Right atrium auricular region (tissue), 2 donors: Measurements from ENCODE around the gene TRAPPC3L. TPM values are rescaled to one million over a fixed set of nuclear protein-coding genes. Genes with fewer than 3 reads are reported as not detected.

Experiments
- DNase-seq: peaks from one replicate; pipeline ENCODE4 v3.0.0-alpha.2; 2019; ENCODE audit warnings: low spot score
- H3K27ac ChIP-seq, 2 donors: fragments of 200-600 bp; sonication (generic); 1 replicate in 1 of 2; 2 replicates in 1 of 2; pipeline ENCODE4 v1.5.1; 2016 to 2019
- H3K27me3 ChIP-seq, 2 donors: fragments of 200-600 bp; sonication (generic); one replicate each; pipeline versions ENCODE4 v1.5.1 to v1.6.0; 2017 to 2019
- H3K36me3 ChIP-seq: fragments of 200-600 bp; sonication (generic); one replicate; pipeline ENCODE4 v1.5.1; 2016
- H3K4me1 ChIP-seq, 2 donors: fragments of 200-600 bp; sonication (generic); one replicate each; pipeline versions ENCODE4 v1.5.1 to v1.6.0; 2017 to 2019
- H3K4me3 ChIP-seq, 2 donors: fragments of 200-600 bp; sonication (generic); 1 replicate in 1 of 2; 2 replicates in 1 of 2; pipeline ENCODE4 v1.5.1; 2017 to 2019; ENCODE audit warnings: mild to moderate bottlenecking in 1 of 2, moderate library complexity in 1 of 2
- H3K9me3 ChIP-seq, 2 donors: fragments of 200-600 bp; sonication (generic); one replicate each; pipeline ENCODE4 v1.5.1; 2019
- total RNA-seq, 2 donors: library from RNA; depleted of rRNA; stranded (reverse); fragments of >200 nt; gene quantifications; one replicate each; pipeline ENCODE4 v1.1.0, GENCODE V29; 2016
- TF ChIP-seq, protein P1 (sequence below), 2 donors: fragments of 200-600 bp; sonication (generic); IDR thresholded peaks; one replicate each; pipeline ENCODE4 v1.5.1; 2019; ENCODE audit warnings: antibody characterized with exemption in 2 of 2

Gene TRAPPC3L
- total RNA-seq, 2 donors from 2014 or later: 0.20 TPM; not detected in 1

DNA sequence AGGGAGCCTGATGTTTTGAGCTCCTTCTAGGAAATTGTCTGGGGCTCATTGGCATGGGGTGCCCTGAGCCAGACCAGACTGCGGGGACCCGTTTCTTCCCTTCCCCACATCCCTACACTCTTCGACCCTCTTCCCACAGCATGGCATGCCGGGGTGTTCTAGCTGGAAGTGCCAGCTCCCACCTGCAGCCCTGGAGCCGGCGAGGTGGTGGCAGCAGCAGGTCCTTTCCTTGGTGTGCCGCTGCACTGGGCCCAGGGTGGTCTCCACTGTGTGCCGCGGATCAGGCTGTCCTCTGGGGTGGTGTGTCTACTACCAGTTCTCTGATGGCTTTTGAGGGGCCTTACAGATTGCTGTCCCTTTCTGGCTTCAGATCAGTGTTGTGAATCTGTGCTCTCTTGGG is 18.3 kb upstream of the TRAPPC3L start:
- no peak for DNase-seq
- Histone ChIP-seq H3K36me3 (no peaks in the 10 kb centered on the region), H3K9me3 (no peaks in the 10 kb centered on the region), H3K27ac (no peak overlapping the region), H3K27me3 (no peaks in the 10 kb centered on the region), H3K4me1 (peaks cover 0 to 8% of the 10 kb centered on the region in 2 donors), H3K4me3 (no peak overlapping the region)
- TF ChIP-seq, protein P1, sequence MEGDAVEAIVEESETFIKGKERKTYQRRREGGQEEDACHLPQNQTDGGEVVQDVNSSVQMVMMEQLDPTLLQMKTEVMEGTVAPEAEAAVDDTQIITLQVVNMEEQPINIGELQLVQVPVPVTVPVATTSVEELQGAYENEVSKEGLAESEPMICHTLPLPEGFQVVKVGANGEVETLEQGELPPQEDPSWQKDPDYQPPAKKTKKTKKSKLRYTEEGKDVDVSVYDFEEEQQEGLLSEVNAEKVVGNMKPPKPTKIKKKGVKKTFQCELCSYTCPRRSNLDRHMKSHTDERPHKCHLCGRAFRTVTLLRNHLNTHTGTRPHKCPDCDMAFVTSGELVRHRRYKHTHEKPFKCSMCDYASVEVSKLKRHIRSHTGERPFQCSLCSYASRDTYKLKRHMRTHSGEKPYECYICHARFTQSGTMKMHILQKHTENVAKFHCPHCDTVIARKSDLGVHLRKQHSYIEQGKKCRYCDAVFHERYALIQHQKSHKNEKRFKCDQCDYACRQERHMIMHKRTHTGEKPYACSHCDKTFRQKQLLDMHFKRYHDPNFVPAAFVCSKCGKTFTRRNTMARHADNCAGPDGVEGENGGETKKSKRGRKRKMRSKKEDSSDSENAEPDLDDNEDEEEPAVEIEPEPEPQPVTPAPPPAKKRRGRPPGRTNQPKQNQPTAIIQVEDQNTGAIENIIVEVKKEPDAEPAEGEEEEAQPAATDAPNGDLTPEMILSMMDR (IDR thresholded peaks at IDR 0.05): no peak

DNA sequence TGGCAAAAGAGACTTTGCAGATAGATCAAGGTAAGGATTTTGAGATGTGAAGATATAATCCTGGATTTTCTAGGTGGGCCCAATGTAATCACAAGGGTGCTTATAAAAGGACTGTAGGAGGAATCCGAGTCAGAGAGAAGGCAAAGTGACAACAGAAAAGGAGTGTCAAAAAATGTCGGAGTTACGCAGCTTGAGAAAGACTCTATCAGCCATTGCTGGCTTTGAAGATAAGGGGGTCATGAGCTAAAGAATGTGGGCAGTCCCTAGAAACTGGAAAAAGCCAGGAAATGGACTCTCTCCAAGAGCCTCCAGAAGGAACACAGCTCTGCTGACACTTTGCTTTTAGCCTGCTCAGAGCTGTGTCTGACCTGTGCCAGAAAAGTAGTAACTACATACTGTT is 17.1 kb upstream of the TRAPPC3L start:
- no peak for DNase-seq
- Histone ChIP-seq H3K4me1 (peaks cover 0 to 12% of the 10 kb centered on the region in 2 donors), H3K27me3 (no peaks in the 10 kb centered on the region), H3K4me3 (no peak overlapping the region), H3K9me3 (no peaks in the 10 kb centered on the region), H3K36me3 (no peaks in the 10 kb centered on the region), H3K27ac (peak overlapping the region in 1 of 2 donors; percentile 10)
- TF ChIP-seq, protein P1 (IDR thresholded peaks at IDR 0.05): no peak

DNA sequence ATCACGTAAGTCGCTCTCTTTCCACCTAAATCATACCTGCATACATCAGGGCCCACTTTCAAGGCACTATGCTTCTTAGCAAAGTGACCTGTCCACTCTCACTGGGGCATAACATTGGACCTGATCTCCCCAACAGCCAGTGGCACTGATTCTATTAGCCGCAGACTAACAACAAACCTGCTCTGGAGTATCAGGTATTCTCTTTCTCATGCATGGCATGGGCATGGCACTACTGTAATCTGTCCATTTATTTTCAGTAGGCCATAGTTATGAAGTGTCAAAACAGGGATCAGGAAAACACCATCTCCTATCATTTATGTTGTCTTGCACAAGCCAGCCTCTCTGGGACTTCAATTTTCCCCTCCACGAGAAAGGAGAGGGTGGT is 16.5 kb upstream of the TRAPPC3L start:
- Histone ChIP-seq H3K27me3 (no peaks in the 10 kb centered on the region), H3K9me3 (no peaks in the 10 kb centered on the region), H3K4me1 (peaks cover 0 to 14% of the 10 kb centered on the region in 2 donors), H3K27ac (no peak overlapping the region), H3K36me3 (no peaks in the 10 kb centered on the region), H3K4me3 (no peak overlapping the region)
- no peak for DNase-seq
- TF ChIP-seq, protein P1 (IDR thresholded peaks at IDR 0.05): no peak

DNA sequence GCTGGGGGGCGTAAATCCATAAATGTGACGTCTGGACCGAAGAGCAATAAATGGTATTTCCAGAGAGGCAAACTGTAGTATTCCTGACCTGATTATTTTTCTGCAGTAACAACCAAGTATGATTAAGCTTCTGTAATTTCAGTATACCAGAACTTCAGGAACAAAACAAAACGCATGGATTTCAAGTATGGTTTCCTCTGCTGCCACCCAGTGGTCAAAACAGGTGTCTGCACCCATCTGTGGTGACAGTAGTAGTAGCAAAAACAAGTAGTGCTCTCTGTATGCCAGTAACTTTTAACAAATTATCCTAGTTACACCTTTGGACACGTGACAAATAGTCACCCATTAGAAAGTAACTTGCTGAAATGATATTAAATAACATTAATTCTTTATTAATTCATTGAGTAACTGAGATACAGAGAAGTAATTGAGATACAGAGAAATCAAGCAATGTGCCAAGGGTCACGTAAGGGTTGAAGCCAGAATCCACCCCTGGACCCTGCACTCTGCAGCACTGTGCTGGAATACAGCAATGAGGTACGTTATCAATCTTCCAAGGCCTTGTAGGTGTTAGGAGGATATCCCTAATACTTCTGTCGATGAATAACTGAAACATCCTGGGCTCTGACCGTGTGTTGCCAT is 16.0 kb upstream of the TRAPPC3L start:
- Histone ChIP-seq H3K36me3 (no peaks in the 10 kb centered on the region), H3K4me3 (peak overlapping the region in 1 of 2 donors; percentile 15), H3K9me3 (no peaks in the 10 kb centered on the region), H3K27me3 (no peaks in the 10 kb centered on the region), H3K27ac (no peak overlapping the region), H3K4me1 (peaks cover 0 to 14% of the 10 kb centered on the region in 2 donors)
- TF ChIP-seq, protein P1 (IDR thresholded peaks at IDR 0.05): peak; percentile 89 to 96
- peak; percentile 88 for DNase-seq

DNA sequence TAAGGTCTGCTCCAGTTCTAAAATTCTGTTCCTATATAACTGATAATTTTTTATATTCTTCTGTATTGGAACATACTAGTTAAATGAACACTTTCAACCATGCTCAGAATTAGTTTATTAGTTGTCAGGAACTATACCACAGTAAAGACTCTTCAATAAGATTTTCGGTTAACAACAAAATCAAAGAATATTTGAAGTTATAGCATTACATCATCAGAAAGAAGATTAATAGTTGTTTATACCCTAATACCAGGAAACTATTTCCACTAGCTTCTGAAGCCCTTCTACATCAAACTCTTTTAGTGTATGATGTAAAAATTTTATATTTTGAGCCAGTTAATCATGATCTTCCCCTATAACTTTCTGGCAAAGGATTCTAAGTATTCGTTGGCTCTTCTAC is 14.6 kb upstream of the TRAPPC3L start:
- Histone ChIP-seq H3K36me3 (no peaks in the 10 kb centered on the region), H3K9me3 (no peaks in the 10 kb centered on the region), H3K4me1 (peaks cover 0 to 10% of the 10 kb centered on the region in 2 donors), H3K27me3 (no peaks in the 10 kb centered on the region), H3K4me3 (no peak overlapping the region), H3K27ac (no peak overlapping the region)
- DNase-seq: no peak
- TF ChIP-seq, protein P1 (IDR thresholded peaks at IDR 0.05): no peak

DNA sequence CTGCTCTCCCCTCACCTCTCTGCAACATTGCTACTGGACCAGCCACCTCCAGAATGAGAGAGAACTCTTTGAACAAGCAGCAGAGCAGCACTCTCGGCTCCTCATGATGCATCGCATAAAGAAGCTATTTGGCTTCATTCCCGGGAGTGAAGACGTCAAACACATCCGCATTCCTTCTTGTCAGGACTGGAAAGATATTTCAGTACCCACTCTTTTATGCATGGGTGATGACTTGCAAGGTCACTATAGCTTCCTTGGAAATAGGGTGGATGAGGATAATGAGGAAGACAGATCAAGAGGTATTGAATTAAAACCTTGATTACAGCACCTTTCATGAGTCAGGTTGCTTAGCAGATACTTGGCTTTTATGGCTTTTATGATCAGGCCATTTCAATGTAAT is 12.4 kb upstream of the TRAPPC3L start:
- peak overlapping the region in 1 of 2 donors; percentile 36 for H3K27ac ChIP-seq
- no peaks in the 10 kb centered on the region for H3K27me3 ChIP-seq
- H3K4me3 ChIP-seq: no peak overlapping the region
- H3K36me3 ChIP-seq: no peaks in the 10 kb centered on the region
- no peaks in the 10 kb centered on the region for H3K9me3 ChIP-seq
- peaks cover 0 to 10% of the 10 kb centered on the region in 2 donors for H3K4me1 ChIP-seq
- no peak for DNase-seq
- TF ChIP-seq, protein P1 (IDR thresholded peaks at IDR 0.05): no peak
